Stimulated activated CD4-positive, alpha-beta T cell treated with anti-CD3 and anti-CD28 coated beads, Interleukin-1b, Interleukin-23, amount 100 ng/mL, for 24 hours (primary cell): ENCODE measurements around the gene TRDN.
"Not testable (repeated sequence)": the region's sequence is repeated elsewhere in the genome, so short reads cannot be mapped to it uniquely, and the experiment has no call there.

Experiments used
- DNase-seq, 4 experiments: peaks; one replicate each; pipeline ENCODE4 v3.0.0-alpha.2; 2020; ENCODE audit warnings: low read depth in 4 of 4, low spot score in 1 of 4

The TRDN gene

DNA sequence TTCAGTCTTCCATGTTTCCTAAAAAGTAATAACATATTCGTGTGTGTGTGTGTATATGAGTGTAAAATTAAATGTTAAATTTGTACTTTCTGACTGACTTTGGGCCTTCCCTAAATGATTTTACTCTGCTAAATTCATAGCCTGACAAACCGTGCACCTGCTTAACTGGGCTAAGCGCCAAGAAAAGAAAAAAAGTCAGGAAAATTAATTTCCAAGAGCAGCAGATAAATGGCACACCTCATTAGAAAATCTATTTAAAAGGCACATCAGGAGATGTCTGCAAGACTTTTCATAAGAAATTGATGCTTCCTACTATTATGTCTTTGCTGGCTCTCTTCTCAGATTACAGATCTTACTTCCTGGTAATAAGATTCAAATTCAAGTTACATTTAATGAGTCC, 72.4 kb downstream of the TRDN start:
- DNase-seq = no peak

GRCh38 chr6:123562677-123563076, 74.1 kb downstream of the TRDN start:
- no peak for DNase-seq

DNA sequence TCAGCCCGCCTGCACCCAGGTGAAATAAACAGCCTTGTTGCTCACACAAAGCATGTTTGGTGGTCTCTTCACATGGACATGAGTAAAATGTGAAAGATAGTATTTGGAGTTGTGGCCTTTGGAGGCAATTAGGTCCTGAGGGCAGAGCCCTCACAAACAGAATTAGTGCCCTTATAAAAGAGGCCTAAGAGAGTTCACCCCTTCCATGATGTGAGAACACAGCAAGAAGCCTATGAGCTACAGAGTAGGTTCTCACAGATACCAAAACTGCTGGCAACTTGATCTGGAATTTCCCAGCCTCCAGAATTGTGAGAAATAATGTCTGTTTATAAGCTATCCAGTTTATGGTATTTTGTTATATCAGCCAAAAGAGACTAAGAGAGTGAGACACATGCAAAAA, 74.5 kb downstream of the TRDN start:
- DNase-seq = no peak

DNA sequence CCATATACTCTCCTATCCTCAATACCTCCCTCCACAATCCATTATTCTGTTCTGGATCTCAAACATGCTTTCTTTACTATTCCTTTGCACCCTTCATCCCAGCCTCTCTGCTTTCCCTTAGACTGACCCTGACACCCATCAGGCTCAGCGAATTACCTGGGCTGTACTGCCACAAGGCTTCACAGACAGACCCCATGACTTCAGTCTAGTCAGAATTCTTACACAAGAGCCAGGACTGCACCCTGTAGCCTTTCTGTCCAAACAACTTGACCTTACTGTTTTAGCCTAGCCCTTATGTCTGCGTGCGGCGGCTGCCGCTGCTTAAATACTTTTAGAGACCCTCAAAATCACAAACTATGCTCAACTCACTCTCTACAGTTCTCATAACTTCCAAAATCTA, 76.9 kb downstream of the TRDN start:
- not testable (repeated sequence) for DNase-seq

- not testable (repeated sequence) for DNase-seq
Measured at GRCh38 chr6:123557474-123557873, 79.3 kb downstream of the TRDN start.

- DNase-seq = no peak
Measured at GRCh38 chr6:123551939-123552707, 84.6 kb downstream of the TRDN start.

GRCh38 chr6:123550052-123550617, 86.6 kb downstream of the TRDN start:
- no peak for DNase-seq

DNA sequence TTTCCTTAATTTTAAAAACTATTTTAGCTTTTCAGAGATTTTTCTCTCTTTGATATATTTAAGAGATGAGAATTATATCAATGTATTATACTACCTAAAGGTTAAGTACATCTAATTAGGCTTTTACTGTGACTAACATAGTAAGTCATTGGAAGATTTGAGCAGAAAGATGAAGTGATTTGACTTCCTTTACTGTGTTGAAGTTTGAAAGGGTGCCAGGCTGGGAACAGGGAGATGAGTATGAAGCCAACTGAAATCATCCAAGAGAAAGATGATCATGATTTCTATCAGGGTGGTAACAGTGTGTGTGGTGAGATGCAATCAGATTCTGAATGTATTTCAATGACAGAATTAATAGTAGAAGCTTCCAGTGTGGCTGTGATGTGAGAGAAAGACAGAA, 87.3 kb downstream of the TRDN start:
- no peak for DNase-seq

GRCh38 chr6:123547216-123547978, 89.4 kb downstream of the TRDN start:
- no peak for DNase-seq

DNA sequence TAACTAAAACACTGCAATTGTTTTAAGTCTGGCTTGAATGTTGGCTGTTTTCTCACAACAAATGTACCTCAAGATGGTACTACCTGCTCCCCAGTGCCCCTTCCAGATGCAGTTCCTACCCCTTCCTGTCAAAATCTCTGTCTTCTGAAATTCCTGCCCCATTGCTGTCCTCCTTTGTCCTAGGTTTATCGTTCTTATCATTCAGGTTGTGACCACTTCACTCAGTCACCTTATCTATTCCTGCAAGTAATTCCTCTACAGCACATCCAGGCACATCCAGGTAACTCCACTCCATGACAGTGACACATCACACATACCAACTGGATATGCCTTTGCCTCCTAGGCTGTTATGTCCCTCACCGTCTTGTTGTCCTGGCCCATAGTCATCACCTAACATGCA, 90.2 kb downstream of the TRDN start:
- DNase-seq = no peak

GRCh38 chr6:123541462-123541861, 95.3 kb downstream of the TRDN start:
- no peak for DNase-seq

DNA sequence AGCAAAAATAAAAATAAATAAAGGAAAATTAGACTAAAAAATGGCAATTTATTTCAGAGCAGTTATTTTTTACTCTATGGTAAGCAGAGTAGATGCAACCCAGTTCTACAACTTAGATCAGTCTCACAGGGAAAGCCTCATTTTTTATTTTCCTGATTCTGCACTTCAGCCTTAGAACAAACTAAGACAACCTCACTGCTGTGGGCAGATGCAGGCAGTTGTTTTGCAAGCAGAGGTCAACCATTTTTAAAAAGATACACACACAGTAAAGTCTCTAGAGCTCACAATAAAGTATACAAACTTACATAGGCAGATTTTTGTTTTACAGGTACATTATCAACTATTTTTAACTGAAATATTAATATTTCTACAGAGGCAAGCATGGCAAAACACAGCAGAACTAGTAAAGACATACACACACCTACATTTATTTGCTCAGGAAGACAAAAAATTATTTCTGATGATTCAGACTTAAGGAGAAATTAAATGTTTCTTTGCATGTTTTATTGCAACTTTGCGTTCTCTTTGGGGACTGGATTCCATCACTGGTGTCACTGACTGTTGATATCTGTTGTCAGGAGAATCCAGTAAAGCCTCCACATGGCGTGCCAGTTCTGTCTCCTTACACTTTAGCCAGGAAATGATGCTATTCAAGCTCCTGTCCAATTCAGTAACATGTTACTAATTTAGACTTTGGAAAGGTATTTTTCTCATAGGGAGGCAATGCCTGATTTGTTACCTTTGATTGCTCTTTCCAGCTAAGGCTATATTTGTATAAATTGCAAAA, 102.7 kb downstream of the TRDN start:
- no peak for DNase-seq

DNA sequence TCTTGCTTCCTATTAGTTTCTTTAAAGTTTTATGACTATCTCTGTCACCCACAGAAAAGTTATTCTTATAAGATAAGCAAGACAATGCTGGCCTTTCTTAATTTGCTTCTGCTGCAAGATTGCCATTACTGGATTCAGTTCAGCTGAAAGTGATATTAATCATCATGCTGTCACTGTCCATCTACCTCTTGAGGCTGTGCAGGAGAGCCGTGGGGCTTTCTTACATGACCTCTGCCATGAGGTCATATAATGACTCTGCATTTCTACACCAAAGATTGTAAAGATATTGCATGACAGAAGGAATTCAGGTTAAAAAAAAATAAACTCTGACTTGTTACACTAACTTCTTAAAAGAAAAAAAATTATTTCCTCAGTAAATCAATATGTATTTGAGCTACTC, 106.9 kb downstream of the TRDN start:
- DNase-seq = no peak

- no peak for DNase-seq
Measured at GRCh38 chr6:123529058-123529457, 107.7 kb downstream of the TRDN start.

GRCh38 chr6:123527406-123527805, 109.3 kb downstream of the TRDN start:
- DNase-seq = no peak

DNA sequence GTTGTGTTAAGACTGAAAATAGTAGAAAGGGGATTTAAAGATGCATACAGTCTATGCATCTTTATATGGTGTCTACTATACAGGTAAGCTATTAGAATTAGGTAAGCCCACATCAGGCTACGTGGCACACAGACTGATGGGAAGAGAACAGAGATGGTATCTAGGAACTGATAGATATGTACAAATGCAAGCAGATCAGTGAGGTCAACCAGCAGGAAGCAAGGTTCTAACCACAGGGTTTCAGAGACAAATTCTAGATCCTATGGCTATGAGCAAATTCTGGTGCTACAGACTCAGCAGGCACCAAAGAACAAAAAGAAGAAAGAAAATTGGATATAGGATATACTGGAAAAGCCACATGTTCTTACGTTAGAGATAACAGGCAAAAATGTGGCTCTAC, 110.6 kb downstream of the TRDN start:
- no peak for DNase-seq

GRCh38 chr6:123524781-123525180, 112.0 kb downstream of the TRDN start:
- DNase-seq = no peak

DNA sequence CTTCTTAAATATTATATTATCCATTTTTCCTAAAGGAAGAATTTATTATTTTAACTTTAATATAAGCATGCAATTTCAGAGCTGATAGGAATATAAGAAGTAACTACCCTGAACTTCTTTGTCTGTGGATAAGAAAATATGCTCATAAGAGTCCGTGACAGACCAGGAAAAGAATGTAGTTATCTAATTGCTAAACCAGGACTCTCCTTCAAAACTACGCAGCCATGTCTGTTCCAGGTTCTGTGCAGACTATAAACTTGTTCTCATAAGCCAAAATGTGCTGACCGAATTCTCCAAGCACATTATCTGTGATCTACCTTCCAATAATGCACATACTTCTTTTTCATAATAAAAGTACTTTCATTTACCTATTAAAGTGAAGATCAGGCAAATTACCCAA, 116.5 kb downstream of the TRDN start:
- no peak for DNase-seq

- no peak for DNase-seq
Measured at GRCh38 chr6:123519189-123519505, 117.6 kb downstream of the TRDN start.

DNA sequence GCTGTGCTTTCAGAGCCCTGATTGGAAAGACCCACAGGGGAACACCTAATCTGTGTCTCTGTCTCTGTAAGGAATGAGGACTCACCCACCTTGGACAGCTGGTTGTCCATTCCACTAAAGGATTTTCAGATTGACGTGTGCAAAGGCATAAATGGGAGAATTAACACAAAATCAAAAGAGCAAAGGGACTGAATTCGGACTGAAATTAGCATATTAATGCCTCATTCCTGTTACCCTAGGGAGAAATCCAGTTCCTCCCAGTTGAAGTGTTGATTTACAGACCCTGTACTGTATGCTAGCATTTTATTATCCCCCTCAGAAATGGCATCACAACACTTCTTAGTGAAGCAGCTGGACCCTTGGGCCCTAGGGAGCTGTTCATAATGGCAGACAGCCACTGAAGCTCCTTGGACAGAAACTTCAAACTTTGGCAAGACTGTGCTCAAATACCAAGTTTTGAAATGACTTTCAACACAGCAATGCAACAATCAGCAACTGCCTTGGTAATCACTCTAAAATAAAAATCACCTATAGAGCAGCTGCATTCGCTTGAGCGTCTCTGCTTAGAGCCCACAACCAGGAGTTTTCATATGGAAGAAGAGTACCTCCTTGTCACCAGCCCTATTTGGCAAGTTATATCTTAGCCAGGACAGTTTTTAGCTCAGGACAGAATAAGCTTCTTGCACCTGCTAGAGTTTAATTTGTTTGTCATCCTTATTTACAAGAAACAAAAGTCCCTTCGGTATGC, 118.1 kb downstream of the TRDN start:
- DNase-seq = no peak

- no peak for DNase-seq
Measured at GRCh38 chr6:123515715-123516114, 121.0 kb downstream of the TRDN start.
